Stimulated activated CD8-positive, alpha-beta memory T cell treated with anti-CD3 and anti-CD28 coated beads, Interleukin-4, amount 100 ng/mL, for 48 hours (primary cell): Measurements from ENCODE around the gene ACOT12.
"Not testable (repeated sequence)": the region's sequence is repeated elsewhere in the genome, so short reads cannot be mapped to it uniquely, and the experiment has no call there.

Source experiments
- DNase-seq: peaks from one replicate; pipeline ENCODE4 v3.0.0-alpha.2; 2020

The ACOT12 gene

GRCh38 chr5:81397176-81397575 is 3.2 kb upstream of the ACOT12 start:
- no peak for DNase-seq

GRCh38 chr5:81395262-81395661 is 1.3 kb upstream of the ACOT12 start:
- DNase-seq: no peak

GRCh38 chr5:81393430-81393782 is 528 bp downstream of the ACOT12 start:
- DNase-seq: no peak

GRCh38 chr5:81389025-81389424 is 4.9 kb downstream of the ACOT12 start:
- DNase-seq: no peak

- DNase-seq: no peak
These were observed 5.8 kb downstream of the ACOT12 start for GRCh38 chr5:81388169-81388568.

- DNase-seq: no peak
These were observed 10.1 kb downstream of the ACOT12 start for GRCh38 chr5:81383867-81384266.

- no peak for DNase-seq
These were observed 22.5 kb downstream of the ACOT12 start for GRCh38 chr5:81371354-81371876.

GRCh38 chr5:81370912-81371311 is 23.0 kb downstream of the ACOT12 start:
- no peak for DNase-seq

GRCh38 chr5:81365541-81365940 is 28.4 kb downstream of the ACOT12 start:
- no peak for DNase-seq

GRCh38 chr5:81363093-81363871 is 30.7 kb downstream of the ACOT12 start:
- no peak for DNase-seq

- no peak for DNase-seq
These were observed 32.3 kb downstream of the ACOT12 start for GRCh38 chr5:81361600-81361999.

- DNase-seq: no peak
These were observed 33.3 kb downstream of the ACOT12 start for GRCh38 chr5:81360640-81361039.

GRCh38 chr5:81359881-81360280 is 34.1 kb downstream of the ACOT12 start:
- DNase-seq: no peak

GRCh38 chr5:81359108-81359507 is 34.8 kb downstream of the ACOT12 start:
- DNase-seq: no peak

GRCh38 chr5:81355291-81356251 is 38.4 kb downstream of the ACOT12 start:
- no peak for DNase-seq

- no peak for DNase-seq
These were observed 39.8 kb downstream of the ACOT12 start for GRCh38 chr5:81354093-81354492.

- no peak for DNase-seq
These were observed 40.7 kb downstream of the ACOT12 start for GRCh38 chr5:81353189-81353588.

GRCh38 chr5:81350507-81350906 is 43.4 kb downstream of the ACOT12 start:
- no peak for DNase-seq

- DNase-seq: no peak
These were observed 44.8 kb downstream of the ACOT12 start for GRCh38 chr5:81349161-81349560.

- no peak for DNase-seq
These were observed 48.4 kb downstream of the ACOT12 start for GRCh38 chr5:81345411-81346003.

GRCh38 chr5:81344736-81345135 is 49.2 kb downstream of the ACOT12 start:
- no peak for DNase-seq

- DNase-seq: not testable (repeated sequence)
These were observed 55.7 kb downstream of the ACOT12 start for GRCh38 chr5:81338213-81338612.

GRCh38 chr5:81337803-81338202 is 56.1 kb downstream of the ACOT12 start:
- DNase-seq: no peak
